Karpas-422 (cell line): ENCODE results near the gene GDF7. TPM values are rescaled to one million over a fixed set of nuclear protein-coding genes. Genes with fewer than 3 reads are reported as not detected.
A peak's percentile ranks its signal among the peaks of the same experiment; 100 is the strongest.

Experiments
- DNase-seq: peaks from one replicate; pipeline ENCODE4 v3.0.0-alpha.2; 2015
- H2AFZ ChIP-seq: fragments of 200-600 bp; sonication (generic); 2 replicates; pipeline ENCODE4 v1.6.1; 2014; ENCODE audit warnings: antibody characterized with exemption, low read length, mixed read lengths
- H3K27ac ChIP-seq: fragments of 200-600 bp; sonication (generic); 2 replicates; pipeline ENCODE4 v1.5.1; 2014; ENCODE audit warnings: mild to moderate bottlenecking, low read length, moderate library complexity
- H3K27me3 ChIP-seq: fragments of 200-600 bp; sonication (generic); 2 replicates; pipeline ENCODE4 v1.6.1; 2014; ENCODE audit warnings: low read length, mixed read lengths
- H3K36me3 ChIP-seq: fragments of 200-600 bp; sonication (generic); 2 replicates; pipeline ENCODE4 v1.6.1; 2014; ENCODE audit warnings: low read length, mixed read lengths; ENCODE audit not compliant: insufficient read depth
- H3K4me1 ChIP-seq: fragments of 200-600 bp; sonication (generic); 2 replicates; pipeline ENCODE4 v1.6.1; 2014; ENCODE audit warnings: mild to moderate bottlenecking, low read length, mixed read lengths
- H3K4me2 ChIP-seq: fragments of 200-600 bp; sonication (generic); 2 replicates; pipeline ENCODE4 v1.6.1; 2014; ENCODE audit warnings: low read length, low read depth, mild to moderate bottlenecking; ENCODE audit not compliant: poor library complexity, severe bottlenecking
- H3K4me3 ChIP-seq: fragments of 200-600 bp; sonication (generic); 2 replicates; pipeline ENCODE4 v1.5.1; 2014; ENCODE audit warnings: mild to moderate bottlenecking, antibody characterized with exemption, low read length, mixed read lengths
- H3K79me2 ChIP-seq: fragments of 200-600 bp; sonication (generic); 2 replicates; pipeline ENCODE4 v1.6.1; 2014; ENCODE audit warnings: mild to moderate bottlenecking, low read length, mixed read lengths
- H3K9ac ChIP-seq: fragments of 200-600 bp; sonication (generic); 2 replicates; pipeline ENCODE4 v1.6.0; 2014; ENCODE audit warnings: low read length
- H3K9me2 ChIP-seq: fragments of 200-600 bp; sonication (generic), shearing (Covaris generic); replicated peaks from 2 replicates; pipeline ENCODE4 v1.6.0; 2014; ENCODE audit warnings: mild to moderate bottlenecking, low read length, moderate library complexity; ENCODE audit not compliant: insufficient read depth
- H3K9me3 ChIP-seq: fragments of 300-700, 200-600 bp; sonication (generic); 2 replicates; pipeline ENCODE4 v1.6.1; 2014; ENCODE audit warnings: low read length, mixed read lengths
- H4K20me1 ChIP-seq: fragments of 200-600 bp; sonication (generic); 2 replicates; pipeline ENCODE4 v1.6.1; 2014; ENCODE audit warnings: mild to moderate bottlenecking, antibody characterized with exemption, low read length, low read depth; ENCODE audit not compliant: insufficient read depth
- total RNA-seq: library from RNA; depleted of rRNA; stranded (reverse); fragments of >200 nt; shearing (Covaris generic); gene quantifications from 2 replicates; pipeline ENCODE4 v1.2.3, GENCODE V29; 2014; ENCODE audit warnings: low replicate concordance

The GDF7 gene
- total RNA-seq, 1 experiment from 2014 or later = under 0.01 TPM

DNA sequence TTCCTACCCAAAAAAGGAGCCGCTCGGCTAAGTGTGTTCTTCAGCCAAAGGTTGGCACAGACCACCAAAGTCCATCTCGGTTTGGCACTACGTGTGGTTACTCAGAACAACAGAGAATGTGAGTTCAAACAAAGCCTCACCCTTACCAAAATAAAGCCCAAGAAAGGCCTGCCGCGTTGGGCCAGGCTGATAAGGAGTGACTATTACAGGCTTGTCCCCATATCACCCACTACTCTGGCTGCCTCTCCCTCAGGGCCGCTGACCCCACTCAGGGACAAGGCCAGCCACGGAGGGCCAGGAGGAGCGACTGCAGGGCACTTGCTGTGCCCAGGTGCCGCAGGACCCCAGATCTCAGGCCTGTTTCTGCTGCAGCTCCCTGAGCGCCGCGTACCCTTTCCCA lies 29.8 kb upstream of the GDF7 start:
- H3K4me1 ChIP-seq = peaks cover 4% of the 10 kb centered on the region; the same call in 1 of the 2 replicates
- no peak overlapping the region for H3K27ac ChIP-seq
- H3K4me2 ChIP-seq = no peak overlapping the region
- DNase-seq = no peak
- no peak overlapping the region for H3K9ac ChIP-seq
- H3K27me3 ChIP-seq = no peaks in the 10 kb centered on the region
- no peaks in the 10 kb centered on the region for H3K36me3 ChIP-seq
- H3K9me2 ChIP-seq = no peaks in the 10 kb centered on the region
- no peaks in the 10 kb centered on the region for H3K9me3 ChIP-seq
- H3K4me3 ChIP-seq = no peak overlapping the region
- no peaks in the 10 kb centered on the region for H3K79me2 ChIP-seq
- peaks cover 5% of the 10 kb centered on the region; the same call in 1 of the 2 replicates for H4K20me1 ChIP-seq
- H2AFZ ChIP-seq = no peak overlapping the region

DNA sequence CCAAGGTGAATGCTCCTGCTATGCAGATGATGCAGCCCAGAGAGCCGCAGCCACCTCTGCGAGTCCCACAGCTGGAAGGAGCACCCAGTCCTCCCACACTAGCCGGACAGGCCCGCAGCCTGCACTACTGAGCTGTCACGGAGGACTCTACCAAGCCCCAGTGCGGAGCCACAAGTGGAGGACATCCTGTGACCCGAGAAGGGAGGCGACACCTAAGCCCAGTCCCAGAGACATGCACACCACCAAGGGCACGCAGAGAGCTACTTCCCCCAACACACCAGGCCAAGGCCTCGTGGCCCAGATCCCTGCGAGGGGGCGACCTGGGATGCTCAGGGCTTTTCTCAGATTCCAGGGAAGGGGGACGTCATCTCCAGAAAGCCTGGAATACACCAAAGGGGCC lies 28.9 kb upstream of the GDF7 start:
- H3K36me3 ChIP-seq = no peaks in the 10 kb centered on the region
- H3K4me2 ChIP-seq = no peak overlapping the region
- H4K20me1 ChIP-seq = peaks cover 6% of the 10 kb centered on the region; the same call in 1 of the 2 replicates

DNA sequence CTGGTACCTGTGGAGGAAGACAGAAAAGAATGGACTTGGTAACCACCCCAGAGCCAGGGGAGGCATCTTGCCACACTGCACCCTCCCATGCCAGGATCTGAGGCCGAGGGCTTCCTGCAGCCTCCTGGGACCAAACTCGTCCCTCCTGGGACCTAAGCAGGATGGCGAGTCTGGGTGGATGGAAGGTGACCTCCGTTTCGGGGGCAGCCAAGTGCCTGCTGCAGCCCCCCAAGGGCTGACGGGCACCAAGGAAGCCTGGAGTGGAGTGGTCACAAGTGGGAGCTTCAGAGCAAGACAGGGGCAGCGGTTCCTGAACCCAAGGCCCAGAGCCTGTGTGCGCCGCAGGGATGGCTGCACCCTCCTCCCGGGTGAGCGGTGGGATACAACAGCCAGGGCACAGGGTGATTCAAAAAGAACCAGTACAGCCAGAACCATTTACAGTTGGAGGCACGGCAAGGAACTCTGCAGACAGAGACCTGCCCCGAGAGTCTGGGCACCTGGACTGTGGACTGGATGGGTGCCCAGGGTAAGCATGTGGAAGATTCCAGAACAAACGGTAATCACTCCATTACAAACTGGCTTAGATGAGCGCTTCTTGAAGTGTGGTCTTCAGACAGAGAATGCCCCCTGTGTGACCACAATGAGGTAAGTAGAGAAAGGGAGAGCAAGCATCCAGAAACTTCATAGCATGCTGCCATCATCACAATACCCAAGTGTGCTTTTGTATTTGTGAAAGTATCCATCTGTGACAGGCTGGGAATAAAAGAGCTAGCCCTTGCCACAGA lies 28.1 kb upstream of the GDF7 start:
- H3K9me3 ChIP-seq = no peaks in the 10 kb centered on the region
- H3K36me3 ChIP-seq = no peaks in the 10 kb centered on the region
- H3K9me2 ChIP-seq = no peaks in the 10 kb centered on the region
- H3K9ac ChIP-seq = no peak overlapping the region
- no peak for DNase-seq
- no peak overlapping the region for H2AFZ ChIP-seq
- H3K79me2 ChIP-seq = no peaks in the 10 kb centered on the region
- H3K4me3 ChIP-seq = no peak overlapping the region
- H3K27ac ChIP-seq = no peak overlapping the region
- H3K4me1 ChIP-seq = no peaks in the 10 kb centered on the region
- H3K4me2 ChIP-seq = no peak overlapping the region
- H4K20me1 ChIP-seq = peaks cover 6% of the 10 kb centered on the region; the same call in 1 of the 2 replicates
- no peaks in the 10 kb centered on the region for H3K27me3 ChIP-seq

More for the DNA sequence above, 28.9 kb upstream of the GDF7 start:
- Histone ChIP-seq H3K79me2 (no peaks in the 10 kb centered on the region), H3K27me3 (no peaks in the 10 kb centered on the region), H3K9me3 (no peaks in the 10 kb centered on the region), H3K4me1 (no peaks in the 10 kb centered on the region), H2AFZ (no peak overlapping the region), H3K9ac (no peak overlapping the region), H3K27ac (no peak overlapping the region), H3K9me2 (no peaks in the 10 kb centered on the region), H3K4me3 (no peak overlapping the region)
- no peak for DNase-seq

DNA sequence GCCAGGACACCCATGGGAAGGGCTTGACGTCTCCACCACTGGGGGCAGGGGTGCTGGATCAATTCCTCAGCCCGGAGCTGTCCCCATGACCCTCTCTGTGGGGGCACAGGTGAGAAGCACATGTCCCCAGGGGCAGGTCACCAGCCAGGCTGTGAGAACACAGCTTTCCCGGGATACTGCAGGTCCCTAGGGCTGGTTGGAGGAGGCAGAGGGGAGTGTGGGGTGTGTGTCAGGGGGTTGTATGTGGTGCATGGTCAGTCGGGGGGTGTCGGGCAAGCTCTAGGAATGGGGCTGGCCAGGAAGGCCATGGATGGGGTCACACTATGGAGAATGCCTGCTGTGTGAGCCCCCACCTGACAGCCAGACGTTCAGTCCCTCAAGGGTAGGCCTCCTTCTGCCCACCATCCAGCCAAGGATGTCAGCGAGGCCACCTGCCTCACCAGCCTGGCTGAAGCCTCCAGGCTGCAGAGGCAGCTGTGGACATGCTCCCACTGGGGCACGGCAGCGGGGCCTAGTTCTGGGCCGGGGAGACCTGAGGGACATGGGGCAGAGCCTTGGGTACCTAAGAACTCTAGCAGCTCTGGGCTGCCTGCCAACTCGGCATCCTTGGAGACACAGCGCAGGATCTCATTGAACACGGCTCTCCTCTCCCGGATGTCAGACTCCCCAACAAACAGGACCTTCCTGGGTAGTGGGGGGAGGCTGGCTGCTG lies 26.4 kb upstream of the GDF7 start:
- DNase-seq = no peak
- Histone ChIP-seq H4K20me1 (peaks cover 6% of the 10 kb centered on the region; the same call in 1 of the 2 replicates), H3K79me2 (no peaks in the 10 kb centered on the region), H3K27me3 (no peaks in the 10 kb centered on the region), H3K36me3 (no peaks in the 10 kb centered on the region), H3K27ac (no peak overlapping the region), H3K4me3 (no peak overlapping the region), H3K9me3 (no peaks in the 10 kb centered on the region), H3K9me2 (no peaks in the 10 kb centered on the region), H3K9ac (no peak overlapping the region), H3K4me2 (no peak overlapping the region), H3K4me1 (no peaks in the 10 kb centered on the region), H2AFZ (no peak overlapping the region)

DNA sequence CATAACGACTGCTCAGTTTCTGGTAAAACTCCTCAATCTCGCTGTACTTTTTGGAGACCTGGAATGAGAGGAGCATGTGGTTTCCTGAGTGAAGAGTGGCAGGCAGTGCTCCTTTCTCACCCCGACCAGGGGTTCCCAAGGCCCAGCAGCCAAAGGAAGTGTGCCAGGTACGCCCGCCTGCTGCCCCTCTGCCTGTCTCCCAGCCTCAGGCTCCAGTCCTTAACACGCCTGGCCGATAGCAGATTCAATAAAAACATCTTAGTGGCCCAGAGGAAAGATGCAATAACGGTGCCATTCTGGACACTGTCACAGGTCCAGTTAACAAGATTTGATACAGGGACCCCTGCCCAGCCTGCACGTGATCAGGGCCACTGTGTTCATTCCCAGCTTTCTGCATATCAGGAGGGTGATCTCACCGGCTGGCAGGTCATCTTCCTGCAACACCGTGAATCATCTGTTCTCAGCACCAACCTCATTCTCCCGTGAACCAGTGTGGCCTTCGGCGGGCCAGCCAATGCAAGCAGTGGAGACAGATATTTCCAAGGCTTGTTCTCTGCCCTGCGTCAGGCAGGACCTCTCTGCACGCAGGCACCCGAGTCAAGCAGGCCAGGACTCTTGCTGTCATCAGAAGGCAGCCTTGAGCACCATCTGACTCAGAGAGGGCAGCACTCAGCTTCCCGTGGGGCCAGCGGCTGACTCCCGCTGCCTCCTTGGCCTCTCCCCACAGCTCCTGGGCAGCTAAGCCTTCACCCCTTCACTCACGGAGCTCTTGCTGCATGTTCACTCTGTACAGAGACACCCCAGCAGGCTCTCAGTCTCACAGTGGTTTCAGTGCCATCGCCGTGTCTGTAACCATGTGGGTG lies 25.6 kb upstream of the GDF7 start:
- no peaks in the 10 kb centered on the region for H3K9me3 ChIP-seq
- H3K4me1 ChIP-seq = no peaks in the 10 kb centered on the region
- H3K27ac ChIP-seq = no peak overlapping the region
- DNase-seq = no peak
- no peaks in the 10 kb centered on the region for H3K9me2 ChIP-seq
- no peaks in the 10 kb centered on the region for H3K36me3 ChIP-seq
- no peak overlapping the region for H3K4me3 ChIP-seq
- H2AFZ ChIP-seq = no peak overlapping the region
- no peak overlapping the region for H3K9ac ChIP-seq
- peaks cover 6% of the 10 kb centered on the region; the same call in 1 of the 2 replicates for H4K20me1 ChIP-seq
- H3K79me2 ChIP-seq = no peaks in the 10 kb centered on the region
- H3K27me3 ChIP-seq = no peaks in the 10 kb centered on the region
- no peak overlapping the region for H3K4me2 ChIP-seq

DNA sequence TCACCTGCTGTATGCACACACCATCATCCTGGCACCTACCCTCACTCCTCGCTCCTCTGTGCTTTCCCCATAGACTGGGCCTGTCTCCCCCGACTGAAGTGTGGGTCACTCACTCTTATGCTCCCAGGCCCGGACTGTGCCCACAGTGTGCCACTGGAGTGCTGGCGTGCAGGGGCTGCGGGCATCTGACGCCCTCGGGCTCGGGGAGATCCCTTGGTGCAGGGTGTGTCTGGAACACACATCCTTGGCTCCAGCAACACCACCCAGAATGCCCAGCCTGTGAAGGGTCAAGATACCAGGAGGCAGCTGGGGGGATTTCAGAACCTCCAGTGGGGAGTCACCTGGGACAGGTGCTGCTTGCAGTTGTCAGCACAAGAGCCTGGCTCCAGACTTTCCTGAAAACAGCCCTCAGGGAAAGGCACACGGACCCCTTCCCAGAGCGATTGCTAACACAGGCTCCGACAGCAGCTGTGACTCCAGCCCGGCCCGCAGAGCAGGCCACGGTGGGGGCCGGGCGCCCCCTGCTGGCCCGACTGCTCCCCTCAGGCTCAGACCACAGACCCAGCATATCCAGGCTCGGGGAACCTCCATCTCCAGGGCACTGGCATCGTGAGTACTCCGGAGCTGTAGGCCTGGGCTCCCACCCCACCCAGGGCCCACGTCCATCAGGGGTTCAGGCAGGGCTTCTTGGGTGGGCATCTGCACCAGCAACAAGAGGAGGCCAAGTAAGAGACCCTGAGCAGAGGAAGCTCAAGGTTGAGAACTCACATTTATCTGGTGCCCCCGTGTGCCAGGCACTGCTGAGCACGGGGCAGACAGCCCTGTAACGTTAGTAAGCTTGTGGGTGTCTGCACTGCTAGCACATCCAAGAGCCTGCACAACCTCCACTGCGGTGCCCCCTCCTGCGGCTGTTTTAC lies 24.6 kb upstream of the GDF7 start:
- H3K27ac ChIP-seq = no peak overlapping the region
- H3K9ac ChIP-seq = no peak overlapping the region
- H3K9me2 ChIP-seq = no peaks in the 10 kb centered on the region
- H3K79me2 ChIP-seq = no peaks in the 10 kb centered on the region
- H3K9me3 ChIP-seq = no peaks in the 10 kb centered on the region
- no peaks in the 10 kb centered on the region for H3K36me3 ChIP-seq
- DNase-seq = peak; percentile 88
- H3K4me1 ChIP-seq = no peaks in the 10 kb centered on the region
- H3K27me3 ChIP-seq = no peaks in the 10 kb centered on the region
- H2AFZ ChIP-seq = no peak overlapping the region
- no peak overlapping the region for H3K4me2 ChIP-seq
- no peak overlapping the region for H3K4me3 ChIP-seq
- peaks cover 6% of the 10 kb centered on the region; the same call in 1 of the 2 replicates for H4K20me1 ChIP-seq

- Histone ChIP-seq H4K20me1 (peaks cover 6% of the 10 kb centered on the region; the same call in 1 of the 2 replicates), H3K27ac (no peak overlapping the region), H3K4me2 (no peak overlapping the region), H3K27me3 (no peaks in the 10 kb centered on the region), H3K4me1 (no peaks in the 10 kb centered on the region), H3K36me3 (no peaks in the 10 kb centered on the region), H3K9me3 (no peaks in the 10 kb centered on the region), H3K9ac (no peak overlapping the region), H3K79me2 (no peaks in the 10 kb centered on the region), H3K4me3 (no peak overlapping the region), H3K9me2 (no peaks in the 10 kb centered on the region), H2AFZ (no peak overlapping the region)
- DNase-seq = no peak
Observed at GRCh38 chr2:20643060-20643459, 23.9 kb upstream of the GDF7 start.
